NCI-H526 treated with DMSO at 0.1 percent for 48 hours (cell line): ENCODE measurements around the gene PHACTR3.
"Not testable (repeated sequence)": the region's sequence is repeated elsewhere in the genome, so short reads cannot be mapped to it uniquely, and the experiment has no call there.

Experiments
- DNase-seq: peaks from one replicate; lab custom pipeline; 2025; lab: John Stamatoyannopoulos, UW

Gene PHACTR3

DNA sequence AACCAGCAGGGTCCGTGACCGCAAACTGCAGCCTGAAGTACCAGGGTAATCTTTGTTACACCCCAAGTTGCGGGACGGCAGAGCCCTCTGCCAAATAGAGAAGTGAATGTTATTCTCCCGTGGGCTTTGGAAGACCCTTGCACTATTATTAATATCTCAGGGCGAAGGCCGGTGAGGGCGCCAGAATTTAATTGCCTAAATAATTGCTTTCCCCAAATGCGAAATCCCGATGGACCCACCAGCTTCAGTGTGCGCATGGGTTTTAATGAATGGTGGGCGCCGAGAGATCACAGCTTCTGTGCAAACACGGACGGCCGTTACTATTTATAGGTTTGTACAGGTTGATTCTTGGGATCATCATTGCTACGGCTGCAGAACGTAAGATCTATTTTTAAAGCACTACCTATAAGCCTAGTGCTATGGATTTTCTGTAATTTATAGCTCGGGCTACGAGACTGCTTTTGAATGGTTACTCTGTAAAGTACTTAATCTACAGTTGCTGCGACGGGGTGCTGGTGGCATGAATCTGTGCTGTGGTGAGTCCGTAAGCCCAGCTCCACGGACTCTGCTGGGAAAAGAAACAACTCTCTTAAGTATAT is 15.2 kb upstream of the PHACTR3 start:
- no peak for DNase-seq

GRCh38 chr20:59591061-59591460 is 13.3 kb upstream of the PHACTR3 start:
- no peak for DNase-seq

DNA sequence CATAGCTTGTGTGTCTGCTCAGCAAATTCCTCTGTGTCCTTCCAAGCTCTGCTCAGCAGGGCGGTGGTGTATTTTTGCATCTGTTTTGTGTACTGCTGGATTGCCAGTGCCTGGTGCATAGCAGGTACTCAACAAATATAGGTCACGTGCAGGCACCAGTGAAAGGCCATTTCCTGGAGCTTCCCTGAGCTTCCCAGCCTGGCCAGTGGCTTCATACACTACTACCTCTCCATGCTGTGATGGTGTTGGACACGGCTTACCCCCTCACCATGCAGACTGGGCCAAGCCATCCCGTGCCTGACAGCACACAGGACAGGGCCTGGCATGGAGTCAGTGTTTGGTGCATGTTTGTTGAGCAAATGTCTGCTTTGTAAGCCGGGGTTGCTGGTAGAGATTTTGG is 7.7 kb upstream of the PHACTR3 start:
- DNase-seq, result peak; percentile 11

GRCh38 chr20:59597240-59597639 is 7.1 kb upstream of the PHACTR3 start:
- no peak for DNase-seq

- DNase-seq, result peak; percentile 19
Observed at GRCh38 chr20:59598625-59599310, 5.6 kb upstream of the PHACTR3 start.

DNA sequence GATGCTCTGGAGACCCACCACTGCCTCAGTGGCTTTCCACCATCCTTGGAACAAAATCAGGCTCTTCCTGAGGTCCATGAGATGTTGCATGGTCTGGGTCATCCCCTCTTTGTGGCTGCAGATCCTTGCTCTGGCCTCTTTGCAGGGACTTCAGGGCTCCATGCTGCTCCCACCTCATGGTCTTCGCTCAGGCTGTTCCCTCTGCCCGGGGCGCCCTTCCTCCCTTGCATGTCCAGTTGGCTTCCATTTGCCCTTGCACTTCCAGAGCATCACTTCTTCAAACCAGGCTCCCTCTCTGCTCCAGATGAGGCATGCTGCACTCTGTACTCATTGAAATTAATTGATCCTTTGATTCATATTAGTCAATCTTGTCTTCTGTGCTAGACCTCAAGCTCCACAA is 4.4 kb upstream of the PHACTR3 start:
- DNase-seq, result no peak

DNA sequence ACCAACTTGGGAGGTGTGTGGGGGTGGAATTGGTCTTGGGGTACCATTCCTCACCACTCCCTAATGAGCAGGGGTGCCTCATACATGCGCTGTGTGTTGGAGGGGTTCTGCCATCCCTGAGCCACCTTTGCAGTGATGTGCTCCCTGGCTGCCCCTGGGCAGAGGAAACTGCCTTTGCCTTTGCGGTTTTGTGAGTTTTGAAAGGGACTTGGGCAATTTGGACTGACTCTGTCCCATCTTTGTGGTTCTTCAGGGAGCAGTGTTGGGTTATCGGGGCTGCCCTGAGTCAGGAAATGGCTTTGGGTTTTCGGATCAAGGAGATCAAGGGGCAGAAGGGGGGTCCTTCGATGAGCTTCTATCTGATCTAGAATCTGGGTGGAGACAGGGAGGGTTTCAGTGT is 3.9 kb upstream of the PHACTR3 start:
- DNase-seq, result no peak

GRCh38 chr20:59602546-59603080 is 1.7 kb upstream of the PHACTR3 start:
- no peak for DNase-seq

- DNase-seq, result no peak
Observed at GRCh38 chr20:59603176-59603575, 1.2 kb upstream of the PHACTR3 start.

DNA sequence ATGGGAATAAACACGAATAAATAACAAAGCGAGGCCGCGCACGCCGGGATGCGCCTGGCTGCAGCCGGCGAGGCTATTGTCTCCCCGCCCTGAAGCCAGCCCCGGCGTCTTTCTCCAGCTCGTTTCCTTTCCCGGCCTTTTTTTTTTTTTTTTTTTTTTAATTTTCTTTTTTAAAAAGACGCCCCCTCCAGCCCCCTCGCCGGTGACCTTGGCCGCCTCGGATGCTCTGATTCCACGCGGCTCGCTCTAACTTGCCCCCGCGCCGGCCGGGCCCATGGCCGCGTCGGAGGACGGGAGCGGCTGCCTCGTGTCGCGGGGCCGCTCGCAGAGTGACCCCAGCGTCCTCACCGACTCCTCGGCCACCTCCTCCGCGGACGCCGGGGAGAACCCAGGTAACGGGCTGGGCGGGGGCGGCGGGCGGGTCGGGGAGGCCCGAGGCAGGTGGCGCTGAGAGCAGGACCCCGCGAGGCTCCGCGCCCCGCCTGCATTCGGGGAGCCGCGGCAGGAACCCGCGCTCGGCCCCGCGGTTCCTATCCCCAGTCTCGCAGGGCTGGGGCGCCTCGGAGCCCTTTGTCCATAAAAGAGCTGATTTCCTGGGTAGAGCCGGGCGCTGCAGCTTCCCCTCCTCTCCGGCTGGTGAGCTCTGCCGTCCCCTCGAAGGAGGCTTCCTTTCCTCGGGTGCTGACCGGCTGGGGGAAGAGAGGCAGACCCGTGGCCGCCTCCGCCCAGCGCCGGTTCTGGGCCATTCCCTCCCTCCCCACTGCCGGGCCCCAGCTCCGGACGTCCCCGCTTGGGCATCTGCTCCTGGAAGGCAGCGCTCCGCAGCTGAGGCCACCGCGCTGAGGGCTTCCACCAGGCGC is 631 bp downstream of the PHACTR3 start:
- peak; percentile 24 for DNase-seq

GRCh38 chr20:59605601-59606364 is 1.4 kb downstream of the PHACTR3 start:
- no peak for DNase-seq

GRCh38 chr20:59606566-59606965 is 2.2 kb downstream of the PHACTR3 start:
- DNase-seq, result no peak

GRCh38 chr20:59608396-59608795 is 4.1 kb downstream of the PHACTR3 start:
- no peak for DNase-seq

DNA sequence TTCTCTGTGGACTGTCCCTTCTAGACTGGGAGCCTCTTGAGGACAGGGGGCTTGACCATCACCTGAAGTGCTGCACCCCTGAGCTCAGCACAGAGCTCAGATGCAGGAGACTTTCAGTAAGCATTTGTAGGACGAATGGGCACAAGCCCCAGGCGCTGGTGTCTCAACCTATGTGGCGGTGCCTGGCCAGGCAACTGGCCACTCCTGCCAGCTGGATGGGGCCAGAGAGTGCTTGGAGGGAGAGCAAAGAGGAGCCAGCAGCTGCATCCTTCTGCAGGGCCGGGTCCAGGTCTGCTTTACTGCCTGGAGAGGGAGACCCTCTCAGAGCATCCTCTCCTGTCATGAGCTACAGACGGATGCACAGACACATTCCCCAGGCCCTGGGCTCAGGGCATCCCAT is 4.5 kb downstream of the PHACTR3 start:
- DNase-seq, result no peak

DNA sequence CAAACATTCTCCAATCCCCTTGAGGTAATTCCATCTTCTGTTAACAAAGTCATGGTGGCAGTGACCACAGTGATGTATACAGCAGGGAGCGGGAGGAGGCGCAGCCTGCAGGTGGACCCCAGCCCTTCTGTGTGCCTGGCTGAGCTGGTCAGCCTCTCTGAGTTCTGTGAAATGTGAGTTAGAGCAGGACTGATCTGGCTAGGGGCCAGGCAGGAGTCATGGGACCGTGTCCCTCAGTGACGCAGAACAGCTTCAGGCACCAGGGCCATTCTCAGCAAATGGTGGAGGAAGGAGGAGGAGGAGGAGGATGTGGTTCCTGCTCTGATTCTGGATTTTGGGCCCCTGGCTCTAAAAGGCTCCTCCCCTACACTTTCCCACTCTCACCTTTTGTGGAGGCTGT is 6.9 kb downstream of the PHACTR3 start:
- no peak for DNase-seq

DNA sequence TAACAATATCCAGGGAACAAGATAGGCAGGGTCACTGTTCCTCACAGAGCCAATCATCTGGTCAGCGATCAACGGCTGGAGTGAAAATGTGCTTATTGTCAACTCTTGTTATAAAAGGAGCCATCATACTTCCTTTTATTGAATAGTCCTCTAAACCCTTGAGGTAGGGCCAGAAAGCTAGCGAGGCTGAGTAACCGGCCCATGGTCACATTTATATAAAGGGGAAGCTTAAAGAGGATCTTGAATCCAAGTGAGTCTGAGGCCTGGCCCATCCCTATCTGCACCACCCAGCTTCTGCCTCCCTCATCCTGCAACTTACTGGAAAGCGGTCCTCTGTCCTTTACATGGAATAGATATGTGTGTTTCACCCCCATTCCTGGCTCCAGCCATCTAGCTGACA is 9.5 kb downstream of the PHACTR3 start:
- DNase-seq, result no peak

DNA sequence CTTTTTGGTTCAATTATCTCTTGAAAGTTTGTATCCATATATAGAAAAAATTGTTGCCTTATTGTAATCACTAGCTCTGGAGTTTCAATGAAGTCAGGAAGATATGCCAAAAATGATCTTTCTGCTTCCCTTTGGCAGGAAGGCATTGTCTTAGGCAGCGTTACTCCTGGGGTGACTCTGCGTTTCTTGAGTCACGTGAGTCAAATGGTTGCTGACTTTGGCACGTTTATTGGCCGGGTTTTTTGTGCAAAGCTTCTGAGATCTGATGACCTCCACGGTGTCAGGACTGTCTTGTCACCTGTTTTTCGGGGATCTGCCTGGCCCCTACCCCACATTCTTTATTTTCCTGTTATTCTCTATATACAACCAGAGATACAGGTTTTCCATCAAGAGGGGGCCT is 10.4 kb downstream of the PHACTR3 start:
- DNase-seq, result no peak

- no peak for DNase-seq
Observed at GRCh38 chr20:59616306-59616705, 12.0 kb downstream of the PHACTR3 start.

- DNase-seq, result no peak
Observed at GRCh38 chr20:59617221-59617620, 12.9 kb downstream of the PHACTR3 start.

GRCh38 chr20:59618131-59618530 is 13.8 kb downstream of the PHACTR3 start:
- DNase-seq, result no peak

DNA sequence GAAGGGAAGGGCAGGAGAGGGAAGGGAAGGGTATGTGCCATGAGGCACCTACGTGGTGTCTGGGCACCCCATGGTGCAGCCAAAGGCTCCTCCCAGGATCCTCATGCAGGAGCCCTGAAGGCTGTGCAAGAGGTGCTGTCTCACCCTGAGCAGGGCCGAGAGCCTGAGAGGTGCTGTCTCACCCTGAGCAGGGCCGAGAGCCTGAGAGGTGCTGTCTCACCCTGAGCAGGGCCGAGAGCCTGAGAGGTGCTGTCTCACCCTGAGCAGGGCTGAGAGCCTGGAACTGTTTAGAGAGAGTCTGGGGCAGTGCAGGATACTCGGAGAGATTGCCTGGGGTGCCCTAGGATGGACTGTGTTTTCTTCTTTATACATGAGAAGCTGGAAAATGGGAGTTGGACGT is 14.2 kb downstream of the PHACTR3 start:
- not testable (repeated sequence) for DNase-seq

GRCh38 chr20:59620860-59621505 is 16.6 kb downstream of the PHACTR3 start:
- DNase-seq, result no peak
